NB4 (cell line): Measurements from ENCODE around the gene ATP5PF.
A peak's percentile ranks its signal among the peaks of the same experiment; 100 is the strongest.

Source experiments
- DNase-seq: peaks from one replicate; pipeline ENCODE4 v3.0.0; 2010; ENCODE audit warnings: low read depth
- H3K4me3 ChIP-seq: one replicate; pipeline ENCODE4 v1.5.1; 2011; ENCODE audit warnings: mild to moderate bottlenecking, low read depth, low read length, moderate library complexity
- CTCF ChIP-seq: IDR thresholded peaks from one replicate; pipeline ENCODE4 v1.5.1; 2012; ENCODE audit warnings: low read depth, low read length
- MAX ChIP-seq: IDR thresholded peaks from 2 replicates; pipeline ENCODE4 v1.6.1; 2011; ENCODE audit warnings: low read depth, low read length
- MYC ChIP-seq: IDR thresholded peaks from 2 replicates; pipeline ENCODE4 v1.6.1; 2011; ENCODE audit warnings: low read depth, low read length
- POLR2A ChIP-seq: IDR thresholded peaks from 2 replicates; pipeline ENCODE4 v1.6.1; 2011; ENCODE audit warnings: mild to moderate bottlenecking; ENCODE audit not compliant: insufficient read length; ENCODE audit errors: extremely low read depth

The ATP5PF gene

GRCh38 chr21:25750085-25750484 is 15.4 kb upstream of the ATP5PF start:
- DNase-seq: peak; percentile 25
- H3K4me3 ChIP-seq: no peak overlapping the region
- TF ChIP-seq MYC (no peak), CTCF (no peak), POLR2A (no peak), MAX (no peak)

- no peak for TF ChIP-seq POLR2A
- TF ChIP-seq CTCF: no peak
- no peak for TF ChIP-seq MAX
- TF ChIP-seq MYC: no peak
- no peak overlapping the region for H3K4me3 ChIP-seq
- DNase-seq: no peak
Observed at GRCh38 chr21:25744854-25745253, 10.2 kb upstream of the ATP5PF start.

GRCh38 chr21:25742900-25743299 is 8.2 kb upstream of the ATP5PF start:
- TF ChIP-seq POLR2A (no peak), MYC (no peak), MAX (no peak)
- DNase-seq: no peak
- H3K4me3 ChIP-seq: no peak overlapping the region

- DNase-seq: no peak
- TF ChIP-seq POLR2A: no peak
- no peak for TF ChIP-seq MAX
- TF ChIP-seq CTCF: no peak
- TF ChIP-seq MYC: no peak
- peak overlapping the region; percentile 98 for H3K4me3 ChIP-seq
Observed at GRCh38 chr21:25737421-25737820, 2.7 kb upstream of the ATP5PF start.

GRCh38 chr21:25735646-25736597 is 1.2 kb upstream of the ATP5PF start:
- peak; percentile 90 for DNase-seq
- no peak; the same call in 1 of the 2 replicates for TF ChIP-seq MYC
- no peak for TF ChIP-seq MAX
- no peak for TF ChIP-seq CTCF
- TF ChIP-seq POLR2A: no peak
- peak overlapping the region; percentile 98 for H3K4me3 ChIP-seq

- H3K4me3 ChIP-seq: peak overlapping the region; percentile 98
- DNase-seq: no peak
- TF ChIP-seq MYC (no peak), POLR2A (peak; percentile 92)
Observed at GRCh38 chr21:25734654-25734903, 125 bp downstream of the ATP5PF start.
